Measurements from ENCODE around the gene STPG3.

DNA sequence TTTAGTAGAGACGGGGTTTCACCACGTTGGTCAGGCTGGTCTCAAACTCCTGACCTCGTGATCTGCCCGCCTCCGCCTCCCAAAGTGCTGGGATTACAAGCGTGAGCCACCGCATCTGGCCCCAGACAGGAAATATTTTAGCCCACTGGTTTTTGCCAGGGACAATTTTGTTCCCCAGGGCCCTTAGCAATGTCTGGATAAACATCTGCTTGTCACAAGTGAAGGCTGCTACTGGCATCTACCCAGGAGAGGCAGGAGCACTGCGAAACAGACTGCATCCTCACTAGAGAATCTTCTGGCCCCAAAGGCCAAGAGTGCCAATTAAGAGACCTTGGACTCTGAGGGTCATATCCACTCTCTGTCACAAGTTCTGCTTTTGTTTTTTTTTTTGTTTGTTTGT, 48.1 kb upstream of the STPG3 start:
- TF ChIP-seq, protein P1, sequence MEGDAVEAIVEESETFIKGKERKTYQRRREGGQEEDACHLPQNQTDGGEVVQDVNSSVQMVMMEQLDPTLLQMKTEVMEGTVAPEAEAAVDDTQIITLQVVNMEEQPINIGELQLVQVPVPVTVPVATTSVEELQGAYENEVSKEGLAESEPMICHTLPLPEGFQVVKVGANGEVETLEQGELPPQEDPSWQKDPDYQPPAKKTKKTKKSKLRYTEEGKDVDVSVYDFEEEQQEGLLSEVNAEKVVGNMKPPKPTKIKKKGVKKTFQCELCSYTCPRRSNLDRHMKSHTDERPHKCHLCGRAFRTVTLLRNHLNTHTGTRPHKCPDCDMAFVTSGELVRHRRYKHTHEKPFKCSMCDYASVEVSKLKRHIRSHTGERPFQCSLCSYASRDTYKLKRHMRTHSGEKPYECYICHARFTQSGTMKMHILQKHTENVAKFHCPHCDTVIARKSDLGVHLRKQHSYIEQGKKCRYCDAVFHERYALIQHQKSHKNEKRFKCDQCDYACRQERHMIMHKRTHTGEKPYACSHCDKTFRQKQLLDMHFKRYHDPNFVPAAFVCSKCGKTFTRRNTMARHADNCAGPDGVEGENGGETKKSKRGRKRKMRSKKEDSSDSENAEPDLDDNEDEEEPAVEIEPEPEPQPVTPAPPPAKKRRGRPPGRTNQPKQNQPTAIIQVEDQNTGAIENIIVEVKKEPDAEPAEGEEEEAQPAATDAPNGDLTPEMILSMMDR (IDR thresholded peaks at IDR 0.05; ENCODE audit: low read length) = no peak
- TF ChIP-seq EZH2 (optimal IDR thresholded peaks at IDR 0.05; ENCODE audit: low read depth, low read length) = no peak

Measured in MM.1S (cell line).